Esophagus mucosa (tissue), 1 donor: ENCODE results near the gene GALNT14. TPM values are rescaled to one million over a fixed set of nuclear protein-coding genes. Genes with fewer than 3 reads are reported as not detected.

Experiments used
- ATAC-seq: fragments of 200-7000 bp; cut with Tn5 transposase; one replicate; pipeline ENCODE4 v1.9.1; 2020
- total RNA-seq: library from RNA; stranded (reverse); gene quantifications from one replicate; pipeline ENCODE4 v1.2.4, GENCODE V29; 2023
- donor health status: DM: yes; HTN: yes; CAD: no.

GALNT14 gene
- total RNA-seq, 1 donor from 2014 or later, result 26.7 TPM

- ATAC-seq, result no peak
These were observed 257.7 kb downstream of the GALNT14 start for GRCh38 chr2:30880516-30880915.

- ATAC-seq, result peak; percentile 20
These were observed 260.4 kb downstream of the GALNT14 start for GRCh38 chr2:30877833-30878232.

- no peak for ATAC-seq
These were observed 265.4 kb downstream of the GALNT14 start for GRCh38 chr2:30872797-30873196.

- peak; percentile 97 for ATAC-seq
These were observed 266.1 kb downstream of the GALNT14 start for GRCh38 chr2:30871980-30872789.

GRCh38 chr2:30871440-30871839, 266.8 kb downstream of the GALNT14 start:
- peak; percentile 46 for ATAC-seq

GRCh38 chr2:30869988-30870387, 268.3 kb downstream of the GALNT14 start:
- ATAC-seq, result no peak

GRCh38 chr2:30867385-30867784, 270.9 kb downstream of the GALNT14 start:
- ATAC-seq, result no peak

- no peak for ATAC-seq
These were observed 271.3 kb downstream of the GALNT14 start for GRCh38 chr2:30866974-30867373.

GRCh38 chr2:30865892-30866681, 272.2 kb downstream of the GALNT14 start:
- ATAC-seq, result no peak

- no peak for ATAC-seq
These were observed 273.0 kb downstream of the GALNT14 start for GRCh38 chr2:30865243-30865642.

GRCh38 chr2:30862054-30862651, 276.1 kb downstream of the GALNT14 start:
- peak; percentile 55 for ATAC-seq

- ATAC-seq, result no peak
These were observed 277.5 kb downstream of the GALNT14 start for GRCh38 chr2:30860726-30861125.

Other genes with a start within 250 kb of the GALNT14 start
- 191 TPM for gene CAPN14, start 79.1 kb upstream of the GALNT14 start, total RNA-seq
- 43.4 TPM for gene EHD3, start 95.7 kb upstream of the GALNT14 start, total RNA-seq